Measurements from ENCODE around the gene RBBP4. TPM values are rescaled to one million over a fixed set of nuclear protein-coding genes. Genes with fewer than 3 reads are reported as not detected.

RBBP4 gene
- total and polyA plus RNA-seq, 2 of the 8 experiments (the other 6 are each of a cell fraction or from before 2014, with no cell fraction given): 147 to 397 TPM

DNA sequence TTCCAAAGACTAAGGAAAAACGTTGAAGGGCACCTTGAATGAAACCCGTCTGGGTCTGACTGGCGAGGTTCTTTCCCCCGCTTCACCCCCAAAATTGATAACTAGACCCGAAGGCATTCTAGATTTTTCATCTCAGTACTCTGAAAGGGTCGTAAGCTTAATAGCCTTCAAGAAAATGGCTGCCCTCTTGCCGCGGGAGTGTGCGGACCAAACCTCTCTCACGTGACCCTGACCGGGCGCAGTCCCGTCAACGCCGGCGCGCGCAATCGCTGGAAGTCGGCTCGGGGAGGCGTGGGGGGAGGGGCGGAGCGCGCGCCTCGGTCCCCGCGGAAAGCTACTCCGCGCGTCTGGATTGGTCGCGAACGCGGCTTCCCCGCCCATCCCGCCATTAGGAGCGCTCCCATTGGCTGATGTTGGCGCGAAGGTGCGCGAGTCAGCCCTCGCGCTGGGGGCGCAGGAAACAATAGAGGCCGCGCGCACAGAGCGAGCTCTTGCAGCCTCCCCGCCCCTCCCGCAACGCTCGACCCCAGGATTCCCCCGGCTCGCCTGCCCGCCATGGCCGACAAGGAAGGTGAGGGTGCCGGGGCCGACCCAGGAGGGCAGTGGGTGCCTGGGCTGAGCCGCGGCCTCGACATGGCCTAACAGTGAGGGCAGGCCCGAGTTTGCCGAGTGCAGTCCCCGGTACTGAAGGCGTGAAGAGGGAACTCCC lies at the start of gene RBBP4 (continued):
- TF ChIP-seq BACH1 (IDR thresholded peaks at IDR 0.05; ENCODE audit: low read length) (peak; percentile 26; the same call in 1 of the 2 replicates), BRCA1 (IDR thresholded peaks at IDR 0.05; ENCODE audit: low read depth, low read length) (no peak), TBP (IDR thresholded peaks at IDR 0.05; ENCODE audit: low read depth, low read length) (peak; percentile 67; the same call in 1 of the 2 replicates), KDM4A (IDR thresholded peaks at IDR 0.05; ENCODE audit: low read depth, low read length, severe bottlenecking) (peak; percentile 31), CBX5 (IDR thresholded peaks at IDR 0.05; ENCODE audit: low read depth, low read length) (no peak), SIRT6 (IDR thresholded peaks at IDR 0.05; ENCODE audit: low read length) (no peak), ZNF274 (IDR thresholded peaks at IDR 0.05; ENCODE audit: borderline replicate concordance, extremely low read depth, low read length) (no peak), POLR2A (IDR thresholded peaks at IDR 0.05; ENCODE audit: control extremely low read depth in 1 of 2, low read depth in 2 of 2, low read length in 2 of 2) (no peak; a peak in 1 of 3 replicates), NANOG (IDR thresholded peaks at IDR 0.05; ENCODE audit: insufficient read depth, low read depth, low read length, poor library complexity, severe bottlenecking) (no peak), GTF2F1 (IDR thresholded peaks at IDR 0.05; ENCODE audit: borderline replicate concordance, low read depth, low read length) (no peak), RAD21 (IDR thresholded peaks at IDR 0.05 in 1 of 2, conservative IDR thresholded peaks at IDR 0.05 in 1 of 2; ENCODE audit: low read depth in 2 of 2, low read length in 2 of 2) (no peak), RXRA (IDR thresholded peaks at IDR 0.05; ENCODE audit: insufficient read depth, low read depth, low read length) (no peak), TCF12 (IDR thresholded peaks at IDR 0.05; ENCODE audit: low read depth, low read length) (no peak), SP2 (IDR thresholded peaks at IDR 0.05; ENCODE audit: low read length) (peak; percentile 42; the same call in 1 of the 2 replicates), MAFK (IDR thresholded peaks at IDR 0.05; ENCODE audit: low read depth, low read length) (no peak), CBX8 (IDR thresholded peaks at IDR 0.05; ENCODE audit: borderline replicate concordance, low read depth, low read length) (no peak), SP1 (IDR thresholded peaks at IDR 0.05; ENCODE audit: low read depth, low read length) (peak; percentile 88), RNF2 (IDR thresholded peaks at IDR 0.05; ENCODE audit: borderline replicate concordance, low read depth, low read length, missing control alignments, poor library complexity, severe bottlenecking) (no peak), EZH2 (IDR thresholded peaks at IDR 0.05; ENCODE audit: low read depth, low read length, severe bottlenecking) (no peak)
- TF ChIP-seq, protein P1, sequence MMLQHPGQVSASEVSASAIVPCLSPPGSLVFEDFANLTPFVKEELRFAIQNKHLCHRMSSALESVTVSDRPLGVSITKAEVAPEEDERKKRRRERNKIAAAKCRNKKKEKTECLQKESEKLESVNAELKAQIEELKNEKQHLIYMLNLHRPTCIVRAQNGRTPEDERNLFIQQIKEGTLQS (IDR thresholded peaks at IDR 0.05; ENCODE audit: insufficient read depth, low read depth, low read length): no peak
- TF ChIP-seq, protein P2, sequence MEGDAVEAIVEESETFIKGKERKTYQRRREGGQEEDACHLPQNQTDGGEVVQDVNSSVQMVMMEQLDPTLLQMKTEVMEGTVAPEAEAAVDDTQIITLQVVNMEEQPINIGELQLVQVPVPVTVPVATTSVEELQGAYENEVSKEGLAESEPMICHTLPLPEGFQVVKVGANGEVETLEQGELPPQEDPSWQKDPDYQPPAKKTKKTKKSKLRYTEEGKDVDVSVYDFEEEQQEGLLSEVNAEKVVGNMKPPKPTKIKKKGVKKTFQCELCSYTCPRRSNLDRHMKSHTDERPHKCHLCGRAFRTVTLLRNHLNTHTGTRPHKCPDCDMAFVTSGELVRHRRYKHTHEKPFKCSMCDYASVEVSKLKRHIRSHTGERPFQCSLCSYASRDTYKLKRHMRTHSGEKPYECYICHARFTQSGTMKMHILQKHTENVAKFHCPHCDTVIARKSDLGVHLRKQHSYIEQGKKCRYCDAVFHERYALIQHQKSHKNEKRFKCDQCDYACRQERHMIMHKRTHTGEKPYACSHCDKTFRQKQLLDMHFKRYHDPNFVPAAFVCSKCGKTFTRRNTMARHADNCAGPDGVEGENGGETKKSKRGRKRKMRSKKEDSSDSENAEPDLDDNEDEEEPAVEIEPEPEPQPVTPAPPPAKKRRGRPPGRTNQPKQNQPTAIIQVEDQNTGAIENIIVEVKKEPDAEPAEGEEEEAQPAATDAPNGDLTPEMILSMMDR (IDR thresholded peaks at IDR 0.05; ENCODE audit: control extremely low read depth in 1 of 3, insufficient read depth in 1 of 3, low read depth in 1 of 3, low read length in 3 of 3): no peak
